ENCODE results near the gene MED29. TPM values are rescaled to one million over a fixed set of nuclear protein-coding genes. Genes with fewer than 3 reads are reported as not detected.

Gene MED29
- total and polyA plus RNA-seq, 2 experiments from 2014 or later: 26.1 to 62.0 TPM

- H3K9me2 ChIP-seq (ENCODE audit: insufficient read depth): no peaks in the 10 kb centered on the region
- no peak overlapping the region for H3K27ac ChIP-seq (ENCODE audit: low read depth)
- no peak overlapping the region for H3K27ac Mint-ChIP-seq
- no peak overlapping the region for H3K4me3 ChIP-seq
- peaks cover 59% of the 10 kb centered on the region for H4K20me1 ChIP-seq (replicated peaks; ENCODE audit: insufficient read depth)
- H3K4me3 Mint-ChIP-seq: no peak overlapping the region; the same call in 2 of the 3 replicates
- H3K4me1 Mint-ChIP-seq: peaks cover 15% of the 10 kb centered on the region
- no peak overlapping the region for H3K4me2 ChIP-seq
- H3K36me3 Mint-ChIP-seq (ENCODE audit: low read depth): peaks cover 35% of the 10 kb centered on the region
- TF ChIP-seq ZNF331 (CRISPR knock-in tag; IDR thresholded peaks at IDR 0.05; ENCODE audit: low read depth) (no peak), JUNB (IDR thresholded peaks at IDR 0.05; ENCODE audit: unreplicated experiment) (no peak), EZH2 (IDR thresholded peaks at IDR 0.05; ENCODE audit: low read depth, unreplicated experiment) (no peak), ZNF114 (CRISPR knock-in tag; IDR thresholded peaks at IDR 0.05) (no peak), POLR2AphosphoS5 (IDR thresholded peaks at IDR 0.05; ENCODE audit: low read depth) (no peak), ZNF462 (CRISPR knock-in tag; IDR thresholded peaks at IDR 0.05) (no peak), ETS1 (IDR thresholded peaks at IDR 0.05) (no peak)
- TF ChIP-seq, protein P1, sequence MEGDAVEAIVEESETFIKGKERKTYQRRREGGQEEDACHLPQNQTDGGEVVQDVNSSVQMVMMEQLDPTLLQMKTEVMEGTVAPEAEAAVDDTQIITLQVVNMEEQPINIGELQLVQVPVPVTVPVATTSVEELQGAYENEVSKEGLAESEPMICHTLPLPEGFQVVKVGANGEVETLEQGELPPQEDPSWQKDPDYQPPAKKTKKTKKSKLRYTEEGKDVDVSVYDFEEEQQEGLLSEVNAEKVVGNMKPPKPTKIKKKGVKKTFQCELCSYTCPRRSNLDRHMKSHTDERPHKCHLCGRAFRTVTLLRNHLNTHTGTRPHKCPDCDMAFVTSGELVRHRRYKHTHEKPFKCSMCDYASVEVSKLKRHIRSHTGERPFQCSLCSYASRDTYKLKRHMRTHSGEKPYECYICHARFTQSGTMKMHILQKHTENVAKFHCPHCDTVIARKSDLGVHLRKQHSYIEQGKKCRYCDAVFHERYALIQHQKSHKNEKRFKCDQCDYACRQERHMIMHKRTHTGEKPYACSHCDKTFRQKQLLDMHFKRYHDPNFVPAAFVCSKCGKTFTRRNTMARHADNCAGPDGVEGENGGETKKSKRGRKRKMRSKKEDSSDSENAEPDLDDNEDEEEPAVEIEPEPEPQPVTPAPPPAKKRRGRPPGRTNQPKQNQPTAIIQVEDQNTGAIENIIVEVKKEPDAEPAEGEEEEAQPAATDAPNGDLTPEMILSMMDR (conservative IDR thresholded peaks at IDR 0.05; ENCODE audit: low read depth in 2 of 2): no peak
- TF ChIP-seq, protein P2, sequence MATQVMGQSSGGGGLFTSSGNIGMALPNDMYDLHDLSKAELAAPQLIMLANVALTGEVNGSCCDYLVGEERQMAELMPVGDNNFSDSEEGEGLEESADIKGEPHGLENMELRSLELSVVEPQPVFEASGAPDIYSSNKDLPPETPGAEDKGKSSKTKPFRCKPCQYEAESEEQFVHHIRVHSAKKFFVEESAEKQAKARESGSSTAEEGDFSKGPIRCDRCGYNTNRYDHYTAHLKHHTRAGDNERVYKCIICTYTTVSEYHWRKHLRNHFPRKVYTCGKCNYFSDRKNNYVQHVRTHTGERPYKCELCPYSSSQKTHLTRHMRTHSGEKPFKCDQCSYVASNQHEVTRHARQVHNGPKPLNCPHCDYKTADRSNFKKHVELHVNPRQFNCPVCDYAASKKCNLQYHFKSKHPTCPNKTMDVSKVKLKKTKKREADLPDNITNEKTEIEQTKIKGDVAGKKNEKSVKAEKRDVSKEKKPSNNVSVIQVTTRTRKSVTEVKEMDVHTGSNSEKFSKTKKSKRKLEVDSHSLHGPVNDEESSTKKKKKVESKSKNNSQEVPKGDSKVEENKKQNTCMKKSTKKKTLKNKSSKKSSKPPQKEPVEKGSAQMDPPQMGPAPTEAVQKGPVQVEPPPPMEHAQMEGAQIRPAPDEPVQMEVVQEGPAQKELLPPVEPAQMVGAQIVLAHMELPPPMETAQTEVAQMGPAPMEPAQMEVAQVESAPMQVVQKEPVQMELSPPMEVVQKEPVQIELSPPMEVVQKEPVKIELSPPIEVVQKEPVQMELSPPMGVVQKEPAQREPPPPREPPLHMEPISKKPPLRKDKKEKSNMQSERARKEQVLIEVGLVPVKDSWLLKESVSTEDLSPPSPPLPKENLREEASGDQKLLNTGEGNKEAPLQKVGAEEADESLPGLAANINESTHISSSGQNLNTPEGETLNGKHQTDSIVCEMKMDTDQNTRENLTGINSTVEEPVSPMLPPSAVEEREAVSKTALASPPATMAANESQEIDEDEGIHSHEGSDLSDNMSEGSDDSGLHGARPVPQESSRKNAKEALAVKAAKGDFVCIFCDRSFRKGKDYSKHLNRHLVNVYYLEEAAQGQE (IDR thresholded peaks at IDR 0.05; ENCODE audit: unreplicated experiment): no peak
- H3F3A ChIP-seq (replicated peaks; ENCODE audit: low read depth): peaks cover 18% of the 10 kb centered on the region; the same call in 1 of the 2 replicates
- H3K27me3 Mint-ChIP-seq (ENCODE audit: insufficient read depth, low read depth, poor library complexity): peaks cover 6% of the 10 kb centered on the region
- H3K27me3 ChIP-seq (ENCODE audit: insufficient read depth): no peaks in the 10 kb centered on the region
- DNase-seq (ENCODE audit: low spot score): no peak
- no peak overlapping the region for H2AFZ ChIP-seq
- peaks cover 7% of the 10 kb centered on the region; the same call in 1 of the 2 replicates for H3K4me1 ChIP-seq (ENCODE audit: insufficient read depth)
- H3K9me3 Mint-ChIP-seq: no peaks in the 10 kb centered on the region
- H3K79me2 ChIP-seq (replicated peaks; ENCODE audit: insufficient read depth): peaks cover 33% of the 10 kb centered on the region
- peaks cover 6% of the 10 kb centered on the region; the same call in 1 of the 2 replicates for H3K36me3 ChIP-seq (ENCODE audit: insufficient read depth)
- ATAC-seq: no peak
Observed at GRCh38 chr19:39347332-39348164, 43.6 kb upstream of the MED29 start.
